22Rv1 (cell line): ENCODE results near the gene STRA6.

Experiments
- H3K27ac ChIP-seq: fragments of 450-650 bp; 2 replicates; pipeline ENCODE4 v1.5.1; 2017
- ZFX ChIP-seq: fragments of 450-650 bp; IDR thresholded peaks from 2 replicates; pipeline ENCODE4 v1.6.1; 2017; ENCODE audit warnings: antibody characterized with exemption, borderline replicate concordance
- TF ChIP-seq, protein P1 (sequence below): fragments of 450-650 bp; IDR thresholded peaks from 2 replicates; pipeline ENCODE4 v1.5.1; 2017; ENCODE audit warnings: mild to moderate bottlenecking

The STRA6 gene, protein sequence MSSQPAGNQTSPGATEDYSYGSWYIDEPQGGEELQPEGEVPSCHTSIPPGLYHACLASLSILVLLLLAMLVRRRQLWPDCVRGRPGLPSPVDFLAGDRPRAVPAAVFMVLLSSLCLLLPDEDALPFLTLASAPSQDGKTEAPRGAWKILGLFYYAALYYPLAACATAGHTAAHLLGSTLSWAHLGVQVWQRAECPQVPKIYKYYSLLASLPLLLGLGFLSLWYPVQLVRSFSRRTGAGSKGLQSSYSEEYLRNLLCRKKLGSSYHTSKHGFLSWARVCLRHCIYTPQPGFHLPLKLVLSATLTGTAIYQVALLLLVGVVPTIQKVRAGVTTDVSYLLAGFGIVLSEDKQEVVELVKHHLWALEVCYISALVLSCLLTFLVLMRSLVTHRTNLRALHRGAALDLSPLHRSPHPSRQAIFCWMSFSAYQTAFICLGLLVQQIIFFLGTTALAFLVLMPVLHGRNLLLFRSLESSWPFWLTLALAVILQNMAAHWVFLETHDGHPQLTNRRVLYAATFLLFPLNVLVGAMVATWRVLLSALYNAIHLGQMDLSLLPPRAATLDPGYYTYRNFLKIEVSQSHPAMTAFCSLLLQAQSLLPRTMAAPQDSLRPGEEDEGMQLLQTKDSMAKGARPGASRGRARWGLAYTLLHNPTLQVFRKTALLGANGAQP

DNA sequence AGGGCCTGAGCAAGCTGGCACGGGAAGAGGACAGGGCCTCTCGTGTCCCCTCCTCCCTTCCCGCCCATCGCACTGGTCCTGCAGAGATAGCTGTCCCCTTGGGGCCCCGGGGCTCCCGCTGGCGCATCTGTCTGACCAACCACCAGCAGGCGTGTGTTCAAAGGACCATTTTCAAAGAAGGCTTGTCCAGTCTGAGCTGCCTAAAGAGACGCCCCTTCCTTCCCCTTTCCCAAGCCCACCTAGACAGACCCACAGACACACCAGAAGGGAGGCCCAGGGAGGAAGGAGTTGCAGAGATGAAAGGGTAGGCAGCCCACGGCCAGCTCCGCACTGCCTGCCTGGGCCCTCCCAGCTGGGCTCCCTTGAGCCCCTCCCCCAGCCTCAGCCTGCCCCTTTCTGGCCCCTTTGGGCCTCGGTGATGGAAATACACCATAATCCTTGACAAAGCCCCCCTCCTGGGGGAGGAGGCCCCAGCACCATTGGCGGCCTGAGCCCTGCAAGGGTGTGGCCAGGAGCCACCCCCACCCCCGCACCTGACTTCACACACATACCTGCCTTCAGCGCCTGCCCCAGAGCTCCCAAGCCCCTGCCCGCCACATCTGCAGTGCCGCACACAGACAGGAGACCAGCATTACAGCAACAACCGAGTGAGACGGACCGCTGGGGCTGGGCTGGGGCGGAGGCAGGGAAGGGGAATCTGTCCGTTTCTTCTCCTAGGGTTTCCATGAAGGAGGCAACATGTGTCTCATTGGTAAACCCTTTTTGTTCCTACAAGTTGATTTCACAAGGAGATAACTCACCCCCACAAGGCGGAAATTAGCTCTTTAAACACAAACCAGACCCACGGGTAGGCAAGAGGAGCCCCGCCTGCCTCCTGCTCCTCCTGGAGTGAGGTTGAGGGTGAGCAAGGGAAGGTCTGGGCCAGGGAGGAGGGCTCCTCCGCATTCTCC, at the start of gene STRA6:
STRA6 (minus strand) TSS at position 336 of the 950 bp plus-strand sequence. CDS start 520 bp downstream, outside the sequence.
- H3K27ac ChIP-seq, result no peak within 1 kb of the TSS

DNA sequence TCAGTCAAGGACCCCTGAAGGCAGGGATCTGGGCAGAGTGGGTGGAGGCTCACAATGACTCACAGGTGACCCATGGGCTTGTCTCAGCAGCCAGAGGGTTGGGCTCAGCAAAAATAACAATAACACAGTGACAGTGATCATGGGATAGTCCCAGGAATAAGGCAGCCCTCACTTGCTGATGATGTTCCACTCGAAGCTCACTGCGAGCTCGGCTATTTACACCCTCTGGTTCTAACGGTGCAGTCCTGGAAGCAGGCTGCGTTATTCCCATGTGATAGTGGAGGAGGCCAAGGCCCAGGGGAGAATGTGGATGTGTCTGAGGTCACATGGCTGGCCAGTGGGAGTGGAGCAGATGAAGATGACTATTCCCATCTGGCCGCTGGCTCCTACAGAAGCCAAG, 49.7 kb upstream of the STRA6 start:
- H3K27ac ChIP-seq, result no peak overlapping the region
- TF ChIP-seq ZFX, result no peak
- TF ChIP-seq, protein P1, sequence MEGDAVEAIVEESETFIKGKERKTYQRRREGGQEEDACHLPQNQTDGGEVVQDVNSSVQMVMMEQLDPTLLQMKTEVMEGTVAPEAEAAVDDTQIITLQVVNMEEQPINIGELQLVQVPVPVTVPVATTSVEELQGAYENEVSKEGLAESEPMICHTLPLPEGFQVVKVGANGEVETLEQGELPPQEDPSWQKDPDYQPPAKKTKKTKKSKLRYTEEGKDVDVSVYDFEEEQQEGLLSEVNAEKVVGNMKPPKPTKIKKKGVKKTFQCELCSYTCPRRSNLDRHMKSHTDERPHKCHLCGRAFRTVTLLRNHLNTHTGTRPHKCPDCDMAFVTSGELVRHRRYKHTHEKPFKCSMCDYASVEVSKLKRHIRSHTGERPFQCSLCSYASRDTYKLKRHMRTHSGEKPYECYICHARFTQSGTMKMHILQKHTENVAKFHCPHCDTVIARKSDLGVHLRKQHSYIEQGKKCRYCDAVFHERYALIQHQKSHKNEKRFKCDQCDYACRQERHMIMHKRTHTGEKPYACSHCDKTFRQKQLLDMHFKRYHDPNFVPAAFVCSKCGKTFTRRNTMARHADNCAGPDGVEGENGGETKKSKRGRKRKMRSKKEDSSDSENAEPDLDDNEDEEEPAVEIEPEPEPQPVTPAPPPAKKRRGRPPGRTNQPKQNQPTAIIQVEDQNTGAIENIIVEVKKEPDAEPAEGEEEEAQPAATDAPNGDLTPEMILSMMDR, result no peak

More for the DNA sequence above, at the start of gene STRA6:
- TF ChIP-seq ZFX, result no peak
- TF ChIP-seq, protein P1, result peak; percentile 22; the same call in 1 of the 2 replicates

DNA sequence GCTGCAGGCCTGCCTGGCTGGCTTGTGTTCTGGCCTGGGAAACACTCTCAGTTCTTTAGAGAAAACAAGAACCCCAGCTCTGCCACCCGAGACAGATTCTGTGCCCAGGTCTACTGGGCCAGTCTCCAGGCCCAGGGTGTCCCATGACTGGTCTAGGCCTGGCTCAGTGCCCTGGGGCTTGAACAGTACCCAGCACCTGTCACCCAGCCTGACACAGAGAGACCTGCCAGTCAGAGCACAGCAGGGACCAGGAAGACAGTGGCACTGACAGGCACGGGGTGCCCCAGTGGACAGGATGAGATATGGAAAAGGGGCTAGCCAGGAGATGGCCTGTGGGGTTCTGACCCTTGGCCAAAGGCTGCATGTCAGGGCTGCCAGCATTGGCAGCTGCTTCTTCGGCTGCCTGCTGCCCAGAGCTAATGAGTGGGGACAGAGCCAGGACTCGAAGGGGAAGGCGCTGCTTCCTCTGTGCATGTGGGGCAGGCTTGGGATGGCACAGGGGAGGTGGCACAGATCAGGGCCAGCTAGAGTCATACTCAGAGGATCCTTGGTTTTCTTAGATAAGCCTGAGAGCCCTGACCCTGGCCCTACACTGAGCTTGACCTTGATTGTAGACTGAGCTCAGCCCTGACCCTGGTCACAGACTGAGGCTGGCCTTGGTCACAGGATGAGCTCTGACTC, 48.7 kb upstream of the STRA6 start:
- H3K27ac ChIP-seq, result no peak overlapping the region
- TF ChIP-seq, protein P1, result no peak
- TF ChIP-seq ZFX, result no peak

DNA sequence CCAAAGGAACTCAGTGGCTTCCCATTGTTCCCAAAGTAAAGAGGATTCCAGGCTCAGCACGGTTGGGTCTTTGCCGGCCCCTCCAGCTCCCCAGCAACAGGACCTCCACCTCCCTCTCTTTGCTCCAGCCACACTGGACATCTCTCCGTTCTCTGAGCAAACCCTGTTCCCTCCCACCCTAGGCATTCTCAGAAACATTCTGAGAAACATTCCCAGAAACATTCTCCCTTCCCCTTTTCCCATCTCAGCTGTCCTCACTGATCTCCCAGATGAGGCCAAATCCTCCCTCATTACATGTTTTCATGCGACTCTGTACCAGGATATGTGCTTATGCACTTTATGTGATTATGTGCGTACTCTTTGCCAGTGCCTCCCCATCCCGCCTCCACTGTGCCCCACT, 47.7 kb upstream of the STRA6 start:
- H3K27ac ChIP-seq, result no peak overlapping the region
- TF ChIP-seq, protein P1, result no peak
- TF ChIP-seq ZFX, result no peak

DNA sequence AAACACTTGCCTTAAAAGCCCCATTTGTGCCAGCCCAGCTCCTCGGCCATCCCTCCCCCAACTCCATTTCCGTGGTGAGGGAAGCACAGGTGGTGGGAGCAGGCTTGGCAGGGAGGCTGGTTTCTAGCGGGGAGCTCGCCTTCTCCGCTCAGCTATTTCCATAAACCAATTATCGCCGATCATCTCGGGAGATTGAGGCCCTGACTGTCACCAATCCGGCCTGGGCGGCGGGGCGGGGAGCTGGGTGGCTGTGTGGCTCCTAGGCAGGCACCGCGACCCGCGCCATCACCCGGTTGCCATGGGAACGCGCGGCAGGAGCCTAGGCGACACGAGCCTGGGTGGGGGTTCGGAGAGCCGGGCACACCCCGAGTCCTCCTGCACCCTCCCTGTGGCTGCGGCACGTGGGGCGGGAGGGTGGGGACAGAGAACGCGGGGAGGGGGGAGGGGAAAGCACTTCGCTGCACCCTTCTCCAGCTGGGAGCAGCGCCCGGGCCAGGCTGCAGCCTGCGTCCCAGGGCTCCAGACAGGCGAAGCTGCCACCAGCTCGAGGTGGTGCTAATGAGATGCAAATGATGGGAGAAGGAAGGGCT, 42.9 kb upstream of the STRA6 start:
- no peak overlapping the region for H3K27ac ChIP-seq
- TF ChIP-seq, protein P1, result no peak
- no peak for TF ChIP-seq ZFX

DNA sequence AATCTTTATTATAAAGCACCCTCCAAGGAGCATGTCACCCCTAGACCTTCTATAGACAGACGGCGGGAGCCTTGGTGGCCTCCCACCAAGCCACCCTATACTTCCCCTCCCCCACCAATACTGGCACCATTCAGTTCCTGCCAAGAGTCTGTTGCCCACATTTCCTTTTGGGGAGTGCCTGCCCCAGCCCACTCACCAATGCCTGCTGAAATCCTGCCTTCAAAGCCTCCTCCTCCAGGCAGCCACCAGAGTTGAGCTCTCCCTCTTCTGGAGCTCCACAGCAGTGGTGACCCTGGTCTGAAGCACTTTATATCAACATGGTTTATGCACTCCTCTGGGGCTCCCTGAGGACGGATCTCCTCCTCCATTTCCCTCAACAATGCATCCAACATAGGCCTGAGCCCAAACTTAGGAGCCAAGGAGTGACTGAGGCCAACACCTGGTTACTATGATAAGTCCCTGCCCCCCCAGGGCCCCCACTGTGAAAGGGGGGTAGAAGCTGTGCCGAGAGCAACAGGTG, 42.3 kb upstream of the STRA6 start:
- TF ChIP-seq, protein P1, result no peak
- no peak overlapping the region for H3K27ac ChIP-seq
